ENCODE measurements around the gene PPIE. TPM values are rescaled to one million over a fixed set of nuclear protein-coding genes. Genes with fewer than 3 reads are reported as not detected.
"Not testable (repeated sequence)": the region's sequence is repeated elsewhere in the genome, so short reads cannot be mapped to it uniquely, and the experiment has no call there.

The PPIE gene
- polyA plus RNA-seq, 1 donor (not counting 4 experiments of a cell fraction or from before 2014, with no cell fraction given) = 60.6 TPM

- H3K9me3 ChIP-seq (ENCODE audit: control insufficient read depth, low read depth, low read length); H3K9me1 ChIP-seq (ENCODE audit: control insufficient read depth, extremely low read depth, insufficient read depth, low read length); H3K4me3 ChIP-seq (ENCODE audit: control insufficient read depth in 2 of 3, extremely low read depth in 1 of 3, insufficient read depth in 2 of 3, low read depth in 1 of 3, low read length in 3 of 3); H3K36me3 ChIP-seq (ENCODE audit: control insufficient read depth in 2 of 2, extremely low read depth in 1 of 2, insufficient read depth in 2 of 2, low read length in 2 of 2); H4K20me1 ChIP-seq (ENCODE audit: control insufficient read depth, extremely low read depth, insufficient read depth, low read length); H3K4me1 ChIP-seq (ENCODE audit: control insufficient read depth, extremely low read depth, insufficient read depth, low read length); FAIRE-seq; H3K79me2 ChIP-seq (ENCODE audit: control insufficient read depth, insufficient read depth, low read length); H3K4me2 ChIP-seq (ENCODE audit: control insufficient read depth, extremely low read depth, insufficient read depth, low read depth, low read length); dilution Hi-C loops (cut with MboI; ENCODE audit: extremely low pct_ligation_motif_present, low sequenced_read_pairs); H2AFZ ChIP-seq (ENCODE audit: control insufficient read depth, low read length); H3K9ac ChIP-seq (ENCODE audit: control insufficient read depth, extremely low read depth, insufficient read depth, low read length); H3K27ac ChIP-seq (ENCODE audit: control insufficient read depth, insufficient read depth, low read length); DNase-seq (ENCODE audit: low read depth, low spot score): not testable (repeated sequence)
- peaks cover 22% of the 10 kb centered on the region for H3K27me3 ChIP-seq (ENCODE audit: control insufficient read depth, extremely low read depth, insufficient read depth, low read length)
Observed at GRCh38 chr1:39787108-39787375, 48.4 kb downstream of the PPIE start.

- no peaks in the 10 kb centered on the region for H3K4me1 ChIP-seq (ENCODE audit: control insufficient read depth, extremely low read depth, insufficient read depth, low read length)
- FAIRE-seq = no peak
- no peak for TF ChIP-seq EZH2 (IDR thresholded peaks at IDR 0.05; ENCODE audit: low read length)
- no peak for TF ChIP-seq CTCF (optimal IDR thresholded peaks at IDR 0.05 in 1 of 3, IDR thresholded peaks at IDR 0.05 in 1 of 3, conservative IDR thresholded peaks at IDR 0.05 in 1 of 3; ENCODE audit: extremely low read depth in 1 of 3, insufficient read depth in 2 of 3, low read length in 3 of 3)
- H3K9me1 ChIP-seq (ENCODE audit: control insufficient read depth, extremely low read depth, insufficient read depth, low read length) = no peaks in the 10 kb centered on the region
- no peaks in the 10 kb centered on the region for H3K79me2 ChIP-seq (ENCODE audit: control insufficient read depth, insufficient read depth, low read length)
- H3K36me3 ChIP-seq (ENCODE audit: control insufficient read depth in 2 of 2, extremely low read depth in 1 of 2, insufficient read depth in 2 of 2, low read length in 2 of 2) = no peaks in the 10 kb centered on the region
- H3K27me3 ChIP-seq (ENCODE audit: control insufficient read depth, extremely low read depth, insufficient read depth, low read length) = peaks cover 22% of the 10 kb centered on the region
- H3K27ac ChIP-seq (ENCODE audit: control insufficient read depth, insufficient read depth, low read length) = no peak overlapping the region
- H3K4me3 ChIP-seq (ENCODE audit: control insufficient read depth in 2 of 3, extremely low read depth in 1 of 3, insufficient read depth in 2 of 3, low read depth in 1 of 3, low read length in 3 of 3) = no peak overlapping the region
- H4K20me1 ChIP-seq (ENCODE audit: control insufficient read depth, extremely low read depth, insufficient read depth, low read length) = no peaks in the 10 kb centered on the region
- H3K9me3 ChIP-seq (ENCODE audit: control insufficient read depth, low read depth, low read length) = no peaks in the 10 kb centered on the region
- no peak overlapping the region for H3K9ac ChIP-seq (ENCODE audit: control insufficient read depth, extremely low read depth, insufficient read depth, low read length)
- H3K4me2 ChIP-seq (ENCODE audit: control insufficient read depth, extremely low read depth, insufficient read depth, low read depth, low read length) = no peak overlapping the region
- no peak overlapping the region for H2AFZ ChIP-seq (ENCODE audit: control insufficient read depth, low read length)
- dilution Hi-C loops (cut with MboI; ENCODE audit: extremely low pct_ligation_motif_present, low sequenced_read_pairs) = no loop called here
- DNase-seq (ENCODE audit: low read depth, low spot score) = no peak
Observed at GRCh38 chr1:39787468-39787867, 48.8 kb downstream of the PPIE start.

- FAIRE-seq; H3K4me3 ChIP-seq (ENCODE audit: control insufficient read depth in 2 of 3, extremely low read depth in 1 of 3, insufficient read depth in 2 of 3, low read depth in 1 of 3, low read length in 3 of 3); H4K20me1 ChIP-seq (ENCODE audit: control insufficient read depth, extremely low read depth, insufficient read depth, low read length); H3K9me1 ChIP-seq (ENCODE audit: control insufficient read depth, extremely low read depth, insufficient read depth, low read length); H3K9ac ChIP-seq (ENCODE audit: control insufficient read depth, extremely low read depth, insufficient read depth, low read length); H3K4me2 ChIP-seq (ENCODE audit: control insufficient read depth, extremely low read depth, insufficient read depth, low read depth, low read length); H2AFZ ChIP-seq (ENCODE audit: control insufficient read depth, low read length); DNase-seq (ENCODE audit: low read depth, low spot score); H3K79me2 ChIP-seq (ENCODE audit: control insufficient read depth, insufficient read depth, low read length); H3K27ac ChIP-seq (ENCODE audit: control insufficient read depth, insufficient read depth, low read length); dilution Hi-C loops (cut with MboI; ENCODE audit: extremely low pct_ligation_motif_present, low sequenced_read_pairs); H3K36me3 ChIP-seq (ENCODE audit: control insufficient read depth in 2 of 2, extremely low read depth in 1 of 2, insufficient read depth in 2 of 2, low read length in 2 of 2); H3K9me3 ChIP-seq (ENCODE audit: control insufficient read depth, low read depth, low read length); H3K4me1 ChIP-seq (ENCODE audit: control insufficient read depth, extremely low read depth, insufficient read depth, low read length): not testable (repeated sequence)
- peaks cover 22% of the 10 kb centered on the region for H3K27me3 ChIP-seq (ENCODE audit: control insufficient read depth, extremely low read depth, insufficient read depth, low read length)
Observed at GRCh38 chr1:39787964-39788363, 49.3 kb downstream of the PPIE start.
